Transverse colon (tissue), 4 donors: Measurements from ENCODE around the gene ZNF205. TPM values are rescaled to one million over a fixed set of nuclear protein-coding genes. Genes with fewer than 3 reads are reported as not detected.

Experiments
- DNase-seq: peaks from one replicate; pipeline ENCODE4 v3.0.0-alpha.2; 2019
- H3K27ac ChIP-seq, 4 donors: fragments of 200-600 bp; sonication (generic); 2 replicates each; pipeline ENCODE4 v1.5.1; 2016 to 2018; ENCODE audit warnings: inconsistent platforms in 4 of 4
- H3K27me3 ChIP-seq: fragments of 200-600 bp; sonication (generic); 2 replicates; pipeline ENCODE4 v1.5.1; 2017; ENCODE audit warnings: inconsistent platforms
- H3K36me3 ChIP-seq, 4 donors: fragments of 200-600 bp; sonication (generic); 2 replicates each; pipeline ENCODE4 v1.5.1; 2017 to 2019; ENCODE audit warnings: inconsistent platforms in 4 of 4
- H3K4me1 ChIP-seq, 4 donors: fragments of 200-600 bp; sonication (generic); 2 replicates each; pipeline ENCODE4 v1.5.1; 2017 to 2020; ENCODE audit warnings: inconsistent platforms in 4 of 4
- H3K4me3 ChIP-seq, 4 donors: fragments of 200-600 bp; sonication (generic); 1 replicate in 1 of 4; 2 replicates in 3 of 4; pipeline versions ENCODE4 v1.5.1 to v1.6.1; 2017 to 2019; ENCODE audit warnings: inconsistent platforms in 4 of 4
- H3K9me3 ChIP-seq, 2 donors: fragments of 200-600 bp; sonication (generic); 2 replicates each; pipeline ENCODE4 v1.5.1; 2017 to 2019; ENCODE audit warnings: inconsistent platforms in 2 of 2
- CTCF ChIP-seq, 5 experiments: fragments of 200-600 bp in 3 of 5; fragments of 450-650 bp in 2 of 5; sonication (generic) in 3 of 5; IDR thresholded peaks; 1 replicate in 2 of 5; 2 replicates in 3 of 5; pipeline ENCODE4 v1.5.1; 2016 to 2017; ENCODE audit warnings: antibody characterized with exemption in 5 of 5, inconsistent platforms in 3 of 5, mild to moderate bottlenecking in 2 of 5, moderate library complexity in 1 of 5
- EP300 ChIP-seq: sonication (generic); formaldehyde crosslinking; IDR thresholded peaks from one replicate; pipeline ENCODE4 v1.6.1; 2017; ENCODE audit warnings: antibody characterized with exemption, low read depth
- POLR2A ChIP-seq: fragments of 450-650 bp; IDR thresholded peaks from one replicate; pipeline ENCODE4 v1.6.1; 2016; ENCODE audit warnings: antibody characterized with exemption, mild to moderate bottlenecking, moderate library complexity
- POLR2AphosphoS5 ChIP-seq, 3 donors: sonication (generic); formaldehyde crosslinking; IDR thresholded peaks; one replicate each; pipeline ENCODE4 v1.6.1; 2016; ENCODE audit warnings: antibody characterized with exemption in 3 of 3
- WGBS, 2 donors: methylation state at CpG; one replicate each; pipeline ENCODE4 v1.1.5; 2018; ENCODE audit warnings: low coverage in 1 of 2; 5-methylcytosine and 5-hydroxymethylcytosine counted together
- in situ Hi-C, 4 donors: fragments of 200-750 bp; cut with MboI; loops; one replicate each; pipeline versions ENCODE4 v1.15.0 to v1.15.1; 2017; ENCODE audit warnings: low sequenced_read_pairs in 3 of 4, low pct_ligation_motif_present in 1 of 4, low pct_unique_long_range_greater_than_20kb in 1 of 4
- intact Hi-C: fragments of 100-400 bp; cut with DNase I; formaldehyde crosslinking; loops from one replicate; pipeline ENCODE4 v1.15.1; 2023; ENCODE audit warnings: low total_unique reads
- total RNA-seq, 4 donors: library from RNA; depleted of rRNA; stranded (reverse); fragments of >200 nt; gene quantifications; one replicate each; pipeline ENCODE4 v1.1.0, GENCODE V29; 2016

The ZNF205 gene
- total RNA-seq, 4 donors from 2014 or later, result 5.2 to 16.3 (median 15.5) TPM

- H3K4me3 ChIP-seq, result no peak overlapping the region
- intact Hi-C loops, result no loop called here
- no peak for DNase-seq
- no peaks in the 10 kb centered on the region for H3K9me3 ChIP-seq
- in situ Hi-C loops, result no loop called here
- no peaks in the 10 kb centered on the region for H3K36me3 ChIP-seq
- 98% methylated on average over 81 of the region's 81 CpGs; no CpG with 5 or more reads in 1 of the 2 donors for WGBS, 2 donors
- peaks cover 0 to 7% (median 0%) of the 10 kb centered on the region in 4 donors for H3K4me1 ChIP-seq
- peaks cover 11% of the 10 kb centered on the region for H3K27me3 ChIP-seq
- no peak overlapping the region for H3K27ac ChIP-seq
- TF ChIP-seq POLR2A (no peak), EP300 (no peak), POLR2AphosphoS5 (IDR thresholded peaks at IDR 0.05) (no peak), CTCF (IDR thresholded peaks at IDR 0.05) (no peak)
Measured at GRCh38 chr16:3089717-3090592, 22.4 kb upstream of the ZNF205 start.

- TF ChIP-seq EP300 (no peak), POLR2A (no peak), CTCF (IDR thresholded peaks at IDR 0.05) (no peak)
- Histone ChIP-seq H3K27me3 (peaks cover 11% of the 10 kb centered on the region), H3K9me3 (no peaks in the 10 kb centered on the region), H3K4me3 (no peak overlapping the region), H3K4me1 (peaks cover 0 to 7% (median 0%) of the 10 kb centered on the region in 4 donors), H3K27ac (no peak overlapping the region), H3K36me3 (no peaks in the 10 kb centered on the region)
- 70 to 86% methylated on average over 2 to 6 of the region's 8 CpGs for WGBS, 2 donors
- in situ Hi-C loops (no loop called here), intact Hi-C loops (no loop called here)
- DNase-seq, result no peak
Measured at GRCh38 chr16:3091551-3091950, 20.8 kb upstream of the ZNF205 start.

GRCh38 chr16:3092501-3092941, 19.9 kb upstream of the ZNF205 start:
- no peaks in the 10 kb centered on the region for H3K36me3 ChIP-seq
- H3K9me3 ChIP-seq, result no peaks in the 10 kb centered on the region
- in situ Hi-C loops, result no loop called here
- peaks cover 14% of the 10 kb centered on the region for H3K27me3 ChIP-seq
- DNase-seq, result no peak
- H3K4me1 ChIP-seq, result peaks cover 0 to 6% (median 0%) of the 10 kb centered on the region in 4 donors
- WGBS, 2 donors, result 58 to 80% methylated on average over 2 to 20 of the region's 20 CpGs
- intact Hi-C loops, result no loop called here
- no peak overlapping the region for H3K4me3 ChIP-seq
- no peak overlapping the region for H3K27ac ChIP-seq
- TF ChIP-seq POLR2AphosphoS5 (IDR thresholded peaks at IDR 0.05) (no peak), CTCF (IDR thresholded peaks at IDR 0.05) (no peak), POLR2A (no peak), EP300 (no peak)

- peaks cover 0 to 2% (median under 1%) of the 10 kb centered on the region in 4 donors for H3K4me1 ChIP-seq
- no peak overlapping the region for H3K27ac ChIP-seq
- H3K27me3 ChIP-seq, result peaks cover 27% of the 10 kb centered on the region
- peak; percentile 57 for DNase-seq
- TF ChIP-seq POLR2AphosphoS5 (IDR thresholded peaks at IDR 0.05) (no peak), EP300 (no peak), POLR2A (no peak), CTCF (IDR thresholded peaks at IDR 0.05) (peak; percentile 46 to 56 (median 51))
- in situ Hi-C loops (no loop called here), intact Hi-C loops (no loop called here)
- H3K4me3 ChIP-seq, result no peak overlapping the region
- no peaks in the 10 kb centered on the region for H3K9me3 ChIP-seq
- no peaks in the 10 kb centered on the region for H3K36me3 ChIP-seq
- 73 to 83% methylated on average over 3 to 22 of the region's 22 CpGs for whole genome bisulfite sequencing, 2 donors
Measured at GRCh38 chr16:3094289-3095027, 17.9 kb upstream of the ZNF205 start.
